H9 (cell line): ENCODE data around the gene COX17. TPM values are rescaled to one million over a fixed set of nuclear protein-coding genes. Genes with fewer than 3 reads are reported as not detected.

Source experiments
- DNase-seq: peaks from one replicate; pipeline ENCODE4 v3.0.0-alpha.2; 2017
- H2AFZ ChIP-seq: one replicate; pipeline ENCODE4 v1.6.1; 2013; ENCODE audit warnings: mild to moderate bottlenecking, low read length, control low read depth, moderate library complexity
- H2AK5ac ChIP-seq: 2 replicates; pipeline ENCODE4 v1.6.1; 2013; ENCODE audit warnings: low read length, control low read depth, mixed read lengths; ENCODE audit not compliant: insufficient read length
- H2BK120ac ChIP-seq: one replicate; pipeline ENCODE4 v1.6.1; 2013; ENCODE audit warnings: low read depth, mild to moderate bottlenecking, low read length, control low read depth, inconsistent platforms; ENCODE audit not compliant: poor library complexity, severe bottlenecking
- H2BK12ac ChIP-seq: 2 replicates; pipeline ENCODE4 v1.6.1; 2013; ENCODE audit warnings: low read length, control low read depth, mixed read lengths, low read depth; ENCODE audit not compliant: insufficient read length
- H2BK15ac ChIP-seq: 2 replicates; pipeline ENCODE4 v1.6.1; 2013; ENCODE audit warnings: low read depth, low read length, control low read depth
- H2BK20ac ChIP-seq: one replicate; pipeline ENCODE4 v1.6.1; 2013; ENCODE audit warnings: low read depth, mild to moderate bottlenecking, low read length, control low read depth, inconsistent platforms; ENCODE audit not compliant: poor library complexity, severe bottlenecking
- H2BK5ac ChIP-seq: 2 replicates; pipeline ENCODE4 v1.6.1; 2013; ENCODE audit warnings: low read length, control low read depth, mixed read lengths; ENCODE audit not compliant: insufficient read length
- H3K14ac ChIP-seq: 2 replicates; pipeline ENCODE4 v1.6.1; 2013; ENCODE audit warnings: low read length, control low read depth; ENCODE audit not compliant: insufficient read depth
- H3K18ac ChIP-seq: 2 replicates; pipeline ENCODE4 v1.6.1; 2013; ENCODE audit warnings: low read depth, mild to moderate bottlenecking, mixed read lengths, low read length, control low read depth; ENCODE audit not compliant: insufficient read length
- H3K23ac ChIP-seq: 2 replicates; pipeline ENCODE4 v1.6.1; 2013; ENCODE audit warnings: low read length, control low read depth, mixed read lengths, low read depth; ENCODE audit not compliant: insufficient read length
- H3K23me2 ChIP-seq: 2 replicates; pipeline ENCODE4 v1.6.1; 2013; ENCODE audit warnings: low read depth, mild to moderate bottlenecking, mixed read lengths, low read length, control low read depth; ENCODE audit not compliant: insufficient read length, poor library complexity, severe bottlenecking
- H3K27ac ChIP-seq: 2 replicates; pipeline ENCODE4 v1.5.1; 2013; ENCODE audit warnings: low read length, control low read depth, mixed read lengths, low read depth; ENCODE audit not compliant: insufficient read length
- H3K27me3 ChIP-seq: 2 replicates; pipeline ENCODE4 v1.6.1; 2013; ENCODE audit warnings: low read length, control low read depth, inconsistent platforms; ENCODE audit not compliant: insufficient read depth
- H3K4ac ChIP-seq: 2 replicates; pipeline ENCODE4 v1.6.1; 2013; ENCODE audit warnings: low read depth, mild to moderate bottlenecking, control low read depth, inconsistent platforms, low read length, moderate library complexity
- H3K4me1 ChIP-seq: 2 replicates; pipeline ENCODE4 v1.6.1; 2013; ENCODE audit warnings: low read length, control low read depth, inconsistent platforms; ENCODE audit not compliant: insufficient read depth
- H3K4me2 ChIP-seq: 2 replicates; pipeline ENCODE4 v1.6.1; 2013; ENCODE audit warnings: low read length, control low read depth, mixed read lengths; ENCODE audit not compliant: insufficient read length, insufficient read depth
- H3K56ac ChIP-seq: 2 replicates; pipeline ENCODE4 v1.6.1; 2013; ENCODE audit warnings: low read depth, mild to moderate bottlenecking, mixed read lengths, low read length, control low read depth; ENCODE audit not compliant: insufficient read length
- H3K79me1 ChIP-seq: 2 replicates; pipeline ENCODE4 v1.6.1; 2013; ENCODE audit warnings: low read depth, mild to moderate bottlenecking, moderate library complexity, low read length, control low read depth, inconsistent platforms; ENCODE audit not compliant: insufficient read depth, poor library complexity, severe bottlenecking
- H3K79me2 ChIP-seq: 2 replicates; pipeline ENCODE4 v1.6.1; 2013; ENCODE audit warnings: low read length, control low read depth, inconsistent platforms; ENCODE audit not compliant: insufficient read depth
- H3K9ac ChIP-seq: 2 replicates; pipeline ENCODE4 v1.6.1; 2013; ENCODE audit warnings: low read length, control low read depth, mixed read lengths; ENCODE audit not compliant: insufficient read length; ENCODE audit errors: extremely low read depth
- H3K9me3 ChIP-seq: one replicate; pipeline ENCODE4 v1.6.1; 2013; ENCODE audit warnings: low read depth, low read length, inconsistent platforms; ENCODE audit not compliant: control insufficient read depth
- H3T11ph ChIP-seq: one replicate; pipeline ENCODE4 v1.6.1; 2013; ENCODE audit warnings: mild to moderate bottlenecking, low read length, control low read depth, inconsistent platforms
- H4K20me1 ChIP-seq: one replicate; pipeline ENCODE4 v1.6.1; 2013; ENCODE audit not compliant: control insufficient read depth, insufficient read length, insufficient read depth
- H4K5ac ChIP-seq: 2 replicates; pipeline ENCODE4 v1.6.1; 2013; ENCODE audit warnings: low read depth, mild to moderate bottlenecking, mixed read lengths, low read length, control low read depth; ENCODE audit not compliant: insufficient read length
- H4K8ac ChIP-seq: replicated peaks from 2 replicates; pipeline ENCODE4 v1.6.1; 2013; ENCODE audit warnings: low read length, control low read depth, mixed read lengths, low read depth; ENCODE audit not compliant: insufficient read length
- H4K91ac ChIP-seq: 2 replicates; pipeline ENCODE4 v1.6.1; 2013; ENCODE audit warnings: low read depth, mild to moderate bottlenecking, moderate library complexity, mixed read lengths, low read length, control low read depth; ENCODE audit not compliant: insufficient read length
- H3K27ac Mint-ChIP-seq, 3 experiments: 2 replicates in 2 of 3; 3 replicates in 1 of 3; pipeline ENCODE4 v1.8.0; 2020 to 2021; ENCODE audit warnings: mixed read lengths in 3 of 3, mild to moderate bottlenecking in 1 of 3, moderate library complexity in 1 of 3
- H3K27me3 Mint-ChIP-seq: 2 replicates; pipeline ENCODE4 v1.8.0; 2021; ENCODE audit warnings: low read depth, mild to moderate bottlenecking, moderate library complexity, mixed read lengths
- H3K36me3 Mint-ChIP-seq, 3 experiments: 2 replicates in 2 of 3; 3 replicates in 1 of 3; pipeline ENCODE4 v1.8.0; 2020 to 2021; ENCODE audit warnings: low read depth in 3 of 3, mixed read lengths in 3 of 3; ENCODE audit not compliant: insufficient read depth in 1 of 3
- H3K4me1 Mint-ChIP-seq, 2 experiments: 2 replicates each; pipeline ENCODE4 v1.8.0; 2020; ENCODE audit warnings: mixed read lengths in 2 of 2
- H3K4me3 Mint-ChIP-seq, 2 experiments: 2 replicates in 1 of 2; 3 replicates in 1 of 2; pipeline ENCODE4 v1.8.0; 2020 to 2021; ENCODE audit warnings: mild to moderate bottlenecking in 2 of 2, mixed read lengths in 2 of 2, moderate library complexity in 1 of 2
- H3K9me3 Mint-ChIP-seq, 2 experiments: 2 replicates in 1 of 2; 3 replicates in 1 of 2; pipeline ENCODE4 v1.8.0; 2020; ENCODE audit warnings: mild to moderate bottlenecking in 2 of 2, mixed read lengths in 2 of 2, moderate library complexity in 1 of 2
- WGBS: extraction: QIAGEN DNeasy Blood & Tissue Kit; methylation state at CpG from one replicate; pipeline ENCODE4 v1.1.7; 2013; ENCODE audit warnings: missing lambda C conversion rate, low lambda C conversion rate, mixed read lengths; ENCODE audit not compliant: insufficient read length; ENCODE audit errors: extremely low coverage; 5-methylcytosine and 5-hydroxymethylcytosine counted together
- total RNA-seq: library from RNA; stranded (reverse); gene quantifications from 2 replicates; pipeline ENCODE4 v1.2.1, GENCODE V29; 2021
- TF ChIP-seq, protein P1 (sequence below): fragments of 200-600 bp; sonication (generic); conservative IDR thresholded peaks from 3 replicates; pipeline ENCODE4 v1.8.0; 2021; ENCODE audit warnings: antibody characterized with exemption, mild to moderate bottlenecking

Gene COX17
- total RNA-seq, 1 experiment from 2014 or later = 47.0 TPM

DNA sequence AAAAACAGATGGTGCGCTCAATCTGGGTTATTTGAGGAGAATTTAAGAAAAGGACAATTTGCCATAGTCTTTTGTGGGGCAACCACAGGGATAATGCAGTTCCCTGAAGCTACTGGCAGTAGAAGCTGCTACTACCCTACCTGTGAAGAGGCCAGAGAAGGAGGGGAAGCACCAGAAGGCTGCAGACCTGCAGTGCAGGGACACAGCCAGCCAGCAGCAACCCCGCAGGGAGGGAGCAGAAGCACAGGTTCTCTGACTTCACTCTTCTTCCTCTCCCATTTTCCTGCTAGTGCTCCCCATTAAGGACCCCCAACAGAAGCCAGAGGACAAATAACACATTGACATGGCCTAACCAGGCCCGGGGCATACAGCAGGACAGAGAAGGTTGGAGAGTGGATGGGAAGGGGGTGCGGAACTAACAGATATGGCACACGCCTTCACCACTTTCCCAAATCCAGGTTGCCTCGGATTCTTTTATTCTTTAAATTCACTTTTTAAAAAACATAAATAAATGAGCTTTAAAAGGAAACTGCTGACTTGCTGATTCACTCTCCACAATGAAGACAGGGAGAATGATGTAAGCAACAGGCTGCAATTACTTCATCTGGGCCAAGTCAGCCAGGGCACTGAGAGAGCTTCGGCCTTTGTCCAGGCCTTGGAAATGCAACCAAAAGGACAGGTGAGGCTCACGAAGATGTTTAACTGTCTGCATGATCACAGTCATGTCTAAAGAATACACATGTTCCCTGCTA, 46.9 kb downstream of the COX17 start:
- Mint-ChIP-seq H3K27ac (peak overlapping the region in 1 of 3 experiments; percentile 87; a peak in 1 of 7 replicates), H3K27me3 (peaks cover 2% of the 10 kb centered on the region), H3K4me1 (peaks cover 20 to 25% of the 10 kb centered on the region in 2 experiments), H3K4me3 (no peak overlapping the region), H3K36me3 (no peaks in the 10 kb centered on the region), H3K9me3 (no peaks in the 10 kb centered on the region)
- Histone ChIP-seq H2AK5ac (no peak overlapping the region), H4K5ac (no peak overlapping the region), H3K79me1 (no peaks in the 10 kb centered on the region), H2BK5ac (no peak overlapping the region), H2BK20ac (no peak overlapping the region), H3K4ac (no peak overlapping the region), H3K23me2 (no peaks in the 10 kb centered on the region), H3T11ph (no peak overlapping the region), H3K9me3 (no peaks in the 10 kb centered on the region), H4K91ac (no peak overlapping the region), H3K14ac (no peak overlapping the region), H3K27ac (no peak overlapping the region), H3K27me3 (no peaks in the 10 kb centered on the region), H3K9ac (no peak overlapping the region), H4K20me1 (no peaks in the 10 kb centered on the region), H3K18ac (no peak overlapping the region), H4K8ac (no peak overlapping the region), H3K79me2 (no peaks in the 10 kb centered on the region), H2BK15ac (no peak overlapping the region), H2AFZ (no peak overlapping the region), H2BK120ac (no peak overlapping the region), H3K4me2 (no peak overlapping the region), H2BK12ac (no peak overlapping the region), H3K4me1 (no peaks in the 10 kb centered on the region), H3K56ac (no peak overlapping the region), H3K23ac (no peak overlapping the region)
- no CpG with 5 or more reads among the region's 8 CpGs for WGBS
- TF ChIP-seq, protein P1, sequence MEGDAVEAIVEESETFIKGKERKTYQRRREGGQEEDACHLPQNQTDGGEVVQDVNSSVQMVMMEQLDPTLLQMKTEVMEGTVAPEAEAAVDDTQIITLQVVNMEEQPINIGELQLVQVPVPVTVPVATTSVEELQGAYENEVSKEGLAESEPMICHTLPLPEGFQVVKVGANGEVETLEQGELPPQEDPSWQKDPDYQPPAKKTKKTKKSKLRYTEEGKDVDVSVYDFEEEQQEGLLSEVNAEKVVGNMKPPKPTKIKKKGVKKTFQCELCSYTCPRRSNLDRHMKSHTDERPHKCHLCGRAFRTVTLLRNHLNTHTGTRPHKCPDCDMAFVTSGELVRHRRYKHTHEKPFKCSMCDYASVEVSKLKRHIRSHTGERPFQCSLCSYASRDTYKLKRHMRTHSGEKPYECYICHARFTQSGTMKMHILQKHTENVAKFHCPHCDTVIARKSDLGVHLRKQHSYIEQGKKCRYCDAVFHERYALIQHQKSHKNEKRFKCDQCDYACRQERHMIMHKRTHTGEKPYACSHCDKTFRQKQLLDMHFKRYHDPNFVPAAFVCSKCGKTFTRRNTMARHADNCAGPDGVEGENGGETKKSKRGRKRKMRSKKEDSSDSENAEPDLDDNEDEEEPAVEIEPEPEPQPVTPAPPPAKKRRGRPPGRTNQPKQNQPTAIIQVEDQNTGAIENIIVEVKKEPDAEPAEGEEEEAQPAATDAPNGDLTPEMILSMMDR = no peak
- no peak for DNase-seq
